MCF 10A (cell line): ENCODE data around the gene HLCS. TPM values are rescaled to one million over a fixed set of nuclear protein-coding genes. Genes with fewer than 3 reads are reported as not detected.
"Not testable (repeated sequence)": the region's sequence is repeated elsewhere in the genome, so short reads cannot be mapped to it uniquely, and the experiment has no call there.

ENCODE experiments used
- BruUV-seq: library from RNA; stranded (reverse); fragments of 400-500 nt; replicated peaks from 2 replicates; lab custom pipeline; 2021; lab: Mats Ljungman, UMichigan
- CTCF ChIA-PET: fragments of 300-600 bp; sonication (Branson Sonifier 250); formaldehyde crosslinking; extraction: SDS; loops from one replicate; lab custom pipeline; 2021; ENCODE audit warnings: antibody characterized with exemption, inconsistent platforms; lab: Yijun Ruan, JAX
- POLR2A ChIA-PET: fragments of 300-600, 350-650 bp; sonication (Branson Sonifier 250); formaldehyde crosslinking; extraction: SDS; loops from one replicate; lab custom pipeline; 2020; ENCODE audit warnings: antibody characterized with exemption, inconsistent platforms; lab: Yijun Ruan, JAX
- DNase-seq: peaks from one replicate; pipeline ENCODE4 v3.0.0-alpha.2; 2018; ENCODE audit not compliant: unreplicated experiment
- H3K27ac Mint-ChIP-seq: one replicate; pipeline ENCODE4 v1.8.0; 2022; ENCODE audit warnings: mild to moderate bottlenecking, low read depth, mixed read lengths; ENCODE audit not compliant: unreplicated experiment
- H3K27me3 Mint-ChIP-seq: one replicate; pipeline ENCODE4 v1.8.0; 2022; ENCODE audit warnings: mixed read lengths; ENCODE audit not compliant: insufficient read depth, unreplicated experiment
- H3K36me3 Mint-ChIP-seq: one replicate; pipeline ENCODE4 v1.8.0; 2022; ENCODE audit warnings: mild to moderate bottlenecking, moderate library complexity, mixed read lengths; ENCODE audit not compliant: insufficient read depth, unreplicated experiment
- H3K4me1 Mint-ChIP-seq: one replicate; pipeline ENCODE4 v1.8.0; 2022; ENCODE audit warnings: mixed read lengths; ENCODE audit not compliant: insufficient read depth, unreplicated experiment
- H3K4me3 Mint-ChIP-seq: one replicate; pipeline ENCODE4 v1.8.0; 2022; ENCODE audit warnings: mild to moderate bottlenecking, moderate library complexity, mixed read lengths; ENCODE audit not compliant: unreplicated experiment
- H3K9me3 Mint-ChIP-seq: one replicate; pipeline ENCODE4 v1.8.0; 2022; ENCODE audit warnings: mixed read lengths; ENCODE audit not compliant: unreplicated experiment
- intact Hi-C: fragments of 100-400 bp; cut with micrococcal nuclease; formaldehyde crosslinking; loops from 2 replicates; pipeline ENCODE4 v1.14.1; 2022
- total RNA-seq: library from RNA; stranded (reverse); gene quantifications from 2 replicates; pipeline ENCODE4 v1.2.3, GENCODE V29; 2022
- TF ChIP-seq, protein P1 (sequence below): fragments of 200-600 bp; IDR thresholded peaks from one replicate; pipeline ENCODE4 v1.8.0; 2022; ENCODE audit warnings: antibody characterized with exemption, mild to moderate bottlenecking; ENCODE audit not compliant: unreplicated experiment

The HLCS gene
- total RNA-seq, 1 experiment from 2014 or later = 46.1 TPM

DNA sequence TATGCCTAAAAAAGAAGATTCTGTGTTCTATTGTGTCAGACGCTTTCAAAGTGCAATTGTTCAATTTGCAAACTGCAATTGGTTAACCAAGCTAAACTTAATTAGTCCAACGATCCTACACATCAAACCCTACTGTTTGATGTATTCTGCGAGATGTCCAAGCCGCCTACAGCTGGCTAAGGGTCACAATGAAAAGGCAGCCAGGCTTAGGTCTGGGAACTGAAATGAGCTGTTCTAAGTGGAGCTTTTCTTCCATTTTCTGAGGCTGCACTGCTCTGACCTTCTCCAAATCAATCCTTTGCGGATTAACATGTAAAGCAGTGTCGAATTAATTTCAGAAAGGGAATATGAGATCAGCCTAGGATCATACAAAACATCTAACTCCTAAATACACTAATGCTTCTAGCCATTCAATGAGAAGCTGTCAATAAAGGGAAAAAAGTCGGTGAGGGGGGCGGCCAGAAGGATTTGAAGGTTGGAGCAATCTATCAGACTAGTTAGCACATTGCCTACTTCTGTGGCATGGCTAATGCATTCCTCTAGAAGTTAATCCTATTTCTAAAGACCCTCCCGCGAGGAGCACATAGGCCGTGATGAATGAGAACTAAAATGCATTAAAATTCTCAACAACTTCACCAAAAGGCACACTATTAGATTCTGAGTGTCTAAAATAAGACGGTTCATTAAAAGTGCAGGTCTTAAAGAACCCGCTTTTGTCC lies 148.6 kb downstream of the HLCS start:
- Mint-ChIP-seq H3K9me3 (no peaks in the 10 kb centered on the region), H3K27me3 (no peaks in the 10 kb centered on the region), H3K4me1 (no peaks in the 10 kb centered on the region), H3K4me3 (no peak overlapping the region), H3K27ac (no peak overlapping the region), H3K36me3 (peaks cover under 1% of the 10 kb centered on the region)
- TF ChIP-seq, protein P1, sequence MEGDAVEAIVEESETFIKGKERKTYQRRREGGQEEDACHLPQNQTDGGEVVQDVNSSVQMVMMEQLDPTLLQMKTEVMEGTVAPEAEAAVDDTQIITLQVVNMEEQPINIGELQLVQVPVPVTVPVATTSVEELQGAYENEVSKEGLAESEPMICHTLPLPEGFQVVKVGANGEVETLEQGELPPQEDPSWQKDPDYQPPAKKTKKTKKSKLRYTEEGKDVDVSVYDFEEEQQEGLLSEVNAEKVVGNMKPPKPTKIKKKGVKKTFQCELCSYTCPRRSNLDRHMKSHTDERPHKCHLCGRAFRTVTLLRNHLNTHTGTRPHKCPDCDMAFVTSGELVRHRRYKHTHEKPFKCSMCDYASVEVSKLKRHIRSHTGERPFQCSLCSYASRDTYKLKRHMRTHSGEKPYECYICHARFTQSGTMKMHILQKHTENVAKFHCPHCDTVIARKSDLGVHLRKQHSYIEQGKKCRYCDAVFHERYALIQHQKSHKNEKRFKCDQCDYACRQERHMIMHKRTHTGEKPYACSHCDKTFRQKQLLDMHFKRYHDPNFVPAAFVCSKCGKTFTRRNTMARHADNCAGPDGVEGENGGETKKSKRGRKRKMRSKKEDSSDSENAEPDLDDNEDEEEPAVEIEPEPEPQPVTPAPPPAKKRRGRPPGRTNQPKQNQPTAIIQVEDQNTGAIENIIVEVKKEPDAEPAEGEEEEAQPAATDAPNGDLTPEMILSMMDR = no peak
- DNase-seq = no peak
- no TSS peak for BruUV-seq
- ChIA-PET POLR2A (interaction anchor here (0.7 kb wide), 1 partner anchor 21 kb away, joined by 3 read pairs; no protein-coding TSS in a partner anchor), CTCF (no interaction called here)
- intact Hi-C loops = no loop called here

DNA sequence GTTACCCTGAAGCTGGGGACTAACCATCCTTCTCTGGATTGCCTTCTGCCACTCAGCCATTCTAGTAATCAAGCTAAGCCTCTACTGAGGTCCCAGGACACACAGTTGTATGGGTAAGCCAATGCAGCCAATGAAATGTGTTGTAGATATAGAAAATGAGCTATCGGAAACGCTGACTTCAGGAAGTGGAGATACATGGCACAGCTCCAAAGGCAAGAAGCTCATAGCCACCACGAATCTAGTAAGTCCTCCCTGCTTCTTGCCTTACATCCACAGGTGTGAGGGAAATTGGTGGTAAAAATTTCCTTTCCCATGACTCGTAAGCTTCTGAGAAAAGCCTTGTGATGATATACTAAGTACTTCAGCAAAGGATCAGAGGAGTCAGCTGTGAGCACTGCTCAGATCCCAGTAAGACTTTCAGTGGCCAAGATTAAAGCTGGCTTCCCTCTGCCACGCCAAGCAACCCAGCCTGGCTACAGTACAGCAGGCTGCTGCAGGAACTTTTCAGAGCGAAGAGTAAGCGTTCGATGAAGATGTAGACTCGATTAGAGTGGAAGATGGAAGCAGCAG lies 149.8 kb downstream of the HLCS start:
- no peaks in the 10 kb centered on the region for H3K4me1 Mint-ChIP-seq
- ChIA-PET POLR2A (no interaction called here), CTCF (interaction anchor here (0.6 kb wide), 1 partner anchor 16 kb away, joined by 3 read pairs; no protein-coding TSS in a partner anchor)
- H3K9me3 Mint-ChIP-seq = no peaks in the 10 kb centered on the region
- no peaks in the 10 kb centered on the region for H3K36me3 Mint-ChIP-seq
- TF ChIP-seq, protein P1 = no peak
- no peak overlapping the region for H3K4me3 Mint-ChIP-seq
- no peaks in the 10 kb centered on the region for H3K27me3 Mint-ChIP-seq
- BruUV-seq = no TSS peak
- intact Hi-C loops = no loop called here
- no peak overlapping the region for H3K27ac Mint-ChIP-seq
- no peak for DNase-seq

DNA sequence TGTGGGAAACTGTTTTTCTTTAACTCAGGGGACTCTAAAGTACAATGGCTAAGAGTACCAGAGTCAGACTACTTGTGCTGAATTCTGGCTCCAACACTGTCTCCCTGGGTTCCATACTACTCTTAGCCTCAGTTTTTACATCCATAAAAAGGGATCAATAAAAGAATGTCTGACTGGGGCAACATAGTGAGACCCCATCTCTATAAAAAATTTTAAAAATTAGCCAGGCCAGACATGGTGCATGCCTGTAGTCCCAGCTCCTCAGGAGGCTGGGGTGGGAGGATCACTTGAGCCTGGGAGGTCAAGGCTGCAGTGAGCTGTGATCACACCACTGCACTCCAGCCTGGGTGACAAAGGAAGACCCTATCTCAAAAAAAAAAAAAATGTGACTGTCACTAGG lies 150.4 kb downstream of the HLCS start:
- DNase-seq, H3K4me1 Mint-ChIP-seq, BruUV-seq, POLR2A ChIA-PET, intact Hi-C loops, H3K27me3 Mint-ChIP-seq, H3K36me3 Mint-ChIP-seq, H3K27ac Mint-ChIP-seq, H3K9me3 Mint-ChIP-seq, H3K4me3 Mint-ChIP-seq: not testable (repeated sequence)
- CTCF ChIA-PET = interaction anchor here (0.6 kb wide), 1 partner anchor 17 kb away, joined by 3 read pairs; no protein-coding TSS in a partner anchor

DNA sequence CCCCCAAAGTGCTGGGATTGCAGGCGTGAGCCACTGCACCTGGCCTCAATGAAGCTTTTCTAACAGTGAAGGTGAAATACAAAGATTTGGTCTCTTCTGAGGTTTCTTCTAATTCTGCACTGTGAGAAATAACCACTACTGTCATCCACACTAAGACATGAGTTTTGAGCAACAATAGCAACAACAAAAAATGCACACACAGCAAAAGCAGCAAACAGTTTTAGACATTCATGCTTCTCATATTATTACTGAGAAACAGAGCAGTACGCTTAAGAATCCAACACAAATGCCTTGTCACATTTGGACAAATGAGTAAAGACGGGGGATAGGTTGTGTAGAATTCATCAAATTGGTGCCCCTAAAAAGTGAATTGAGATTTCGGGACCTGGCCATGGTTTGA lies 151.2 kb downstream of the HLCS start:
- no TSS peak for BruUV-seq
- H3K4me1 Mint-ChIP-seq = no peaks in the 10 kb centered on the region
- no peak overlapping the region for H3K4me3 Mint-ChIP-seq
- TF ChIP-seq, protein P1 = no peak
- intact Hi-C loops = no loop called here
- H3K27ac Mint-ChIP-seq = no peak overlapping the region
- no peaks in the 10 kb centered on the region for H3K9me3 Mint-ChIP-seq
- H3K27me3 Mint-ChIP-seq = no peaks in the 10 kb centered on the region
- POLR2A ChIA-PET = no interaction called here
- CTCF ChIA-PET = no interaction called here
- no peak for DNase-seq
- no peaks in the 10 kb centered on the region for H3K36me3 Mint-ChIP-seq
